KMS-11 (cell line): Measurements from ENCODE around the gene SUCLG1.
A peak's percentile ranks its signal among the peaks of the same experiment; 100 is the strongest.

Source experiments
- H2AFZ ChIP-seq: fragments of 200-600 bp; sonication (generic); 2 replicates; pipeline ENCODE4 v1.6.1; 2016; ENCODE audit warnings: antibody characterized with exemption, mixed run types, low read depth
- H3K27ac ChIP-seq: fragments of 200-600 bp; sonication (generic); 2 replicates; pipeline ENCODE4 v1.6.1; 2016; ENCODE audit warnings: mild to moderate bottlenecking, mixed run types
- H3K27me3 ChIP-seq: fragments of 200-600 bp; sonication (generic); 2 replicates; pipeline ENCODE4 v1.6.1; 2017; ENCODE audit warnings: mild to moderate bottlenecking, low read depth, mixed run types, moderate library complexity; ENCODE audit not compliant: insufficient read depth
- H3K36me3 ChIP-seq: fragments of 200-600 bp; sonication (generic); 2 replicates; pipeline ENCODE4 v1.6.1; 2017; ENCODE audit warnings: mild to moderate bottlenecking, mixed run types; ENCODE audit not compliant: insufficient read depth
- H3K4me1 ChIP-seq: fragments of 200-600 bp; sonication (generic); 2 replicates; pipeline ENCODE4 v1.6.1; 2016; ENCODE audit warnings: mild to moderate bottlenecking, low read depth, mixed run types; ENCODE audit not compliant: poor library complexity, severe bottlenecking
- H3K4me2 ChIP-seq: fragments of 200-600 bp; sonication (generic); 2 replicates; pipeline ENCODE4 v1.7.0; 2016; ENCODE audit warnings: mild to moderate bottlenecking, mixed run types
- H3K4me3 ChIP-seq: fragments of 200-600 bp; sonication (generic); IDR thresholded peaks from 2 replicates; pipeline ENCODE4 v1.6.1; 2017; ENCODE audit warnings: low read depth, low read length, mixed read lengths; ENCODE audit not compliant: insufficient read depth
- H3K79me2 ChIP-seq: fragments of 200-600 bp; sonication (generic); 2 replicates; pipeline ENCODE4 v1.6.1; 2016; ENCODE audit warnings: low read depth, mixed run types; ENCODE audit not compliant: insufficient read depth
- H3K9ac ChIP-seq: fragments of 200-600 bp; sonication (generic); 2 replicates; pipeline ENCODE4 v1.6.1; 2016; ENCODE audit warnings: mild to moderate bottlenecking, mixed run types
- H4K20me1 ChIP-seq: fragments of 200-600 bp; sonication (generic); 2 replicates; pipeline ENCODE4 v1.6.1; 2016; ENCODE audit warnings: mild to moderate bottlenecking, mixed run types; ENCODE audit not compliant: insufficient read depth
- CTCF ChIP-seq: fragments of 200-600 bp; sonication (generic); conservative IDR thresholded peaks from 2 replicates; pipeline ENCODE4 v1.6.1; 2017; ENCODE audit warnings: low read depth, mild to moderate bottlenecking, antibody characterized with exemption, low read length, moderate library complexity, mixed read lengths

Gene SUCLG1

DNA sequence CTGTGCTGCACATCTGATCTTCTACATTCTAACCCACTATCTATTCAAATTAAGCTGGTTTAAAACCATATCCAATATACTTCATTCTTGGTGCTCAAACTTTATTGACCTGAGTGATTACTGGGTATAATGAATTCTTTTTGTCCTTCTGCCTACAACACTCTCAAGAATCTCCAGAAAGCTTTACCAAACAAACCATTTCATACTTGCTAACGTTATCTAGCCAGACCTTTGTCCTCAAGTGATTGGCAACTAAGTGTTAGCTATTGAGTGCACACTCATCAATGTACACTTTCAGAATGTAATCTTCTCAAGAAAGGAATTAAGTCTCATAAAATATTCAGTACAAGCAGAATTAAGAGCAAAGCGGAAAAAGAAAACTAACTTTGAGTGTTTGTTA lies 1.4 kb downstream of the SUCLG1 start:
- Histone ChIP-seq H3K4me1 (peaks cover 42% of the 10 kb centered on the region), H2AFZ (no peak overlapping the region), H3K27ac (no peak overlapping the region), H3K4me2 (peak overlapping the region; percentile 97), H3K36me3 (no peaks in the 10 kb centered on the region), H3K79me2 (peaks cover 73% of the 10 kb centered on the region), H3K9ac (no peak overlapping the region), H3K27me3 (no peaks in the 10 kb centered on the region), H4K20me1 (0 out of 2 replicates have a peak, but pooled peaks cover 3% of the 10 kb centered on the region), H3K4me3 (no peak overlapping the region)
- no peak for TF ChIP-seq CTCF

GRCh38 chr2:84456156-84456555 lies 2.9 kb downstream of the SUCLG1 start:
- H3K36me3 ChIP-seq = no peaks in the 10 kb centered on the region
- H3K27me3 ChIP-seq = no peaks in the 10 kb centered on the region
- H3K27ac ChIP-seq = no peak overlapping the region
- H3K4me1 ChIP-seq = peaks cover 43% of the 10 kb centered on the region
- no peak for TF ChIP-seq CTCF
- H4K20me1 ChIP-seq = peaks cover 10% of the 10 kb centered on the region; the same call in 1 of the 2 replicates
- H2AFZ ChIP-seq = no peak overlapping the region
- H3K4me3 ChIP-seq = no peak overlapping the region
- 0 out of 2 replicates have a peak overlapping the region, but pooled peaks have one; percentile 1 for H3K4me2 ChIP-seq
- H3K79me2 ChIP-seq = peaks cover 88% of the 10 kb centered on the region
- no peak overlapping the region for H3K9ac ChIP-seq

DNA sequence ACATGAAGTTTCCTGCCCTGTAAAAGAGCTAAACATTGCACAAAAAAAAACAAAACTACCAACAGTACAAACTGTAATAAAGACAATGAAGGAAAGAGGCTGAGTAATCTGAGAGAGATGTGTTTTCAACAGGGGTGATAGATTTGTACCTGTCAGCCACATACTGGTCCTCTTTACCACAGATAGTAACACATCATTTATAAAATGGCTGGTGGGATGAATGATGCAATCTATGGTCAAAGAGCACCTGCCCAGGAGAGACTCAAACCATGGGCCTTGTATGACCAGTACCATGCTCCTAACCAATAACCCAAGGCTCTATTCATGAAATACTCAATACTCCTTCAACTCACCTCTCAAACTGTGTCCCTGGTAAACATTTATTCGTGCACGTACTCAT lies 4.5 kb downstream of the SUCLG1 start:
- peaks cover 91% of the 10 kb centered on the region for H3K79me2 ChIP-seq
- H2AFZ ChIP-seq = no peak overlapping the region
- H4K20me1 ChIP-seq = peaks cover 12% of the 10 kb centered on the region; the same call in 1 of the 2 replicates
- no peaks in the 10 kb centered on the region for H3K36me3 ChIP-seq
- H3K9ac ChIP-seq = no peak overlapping the region
- no peak overlapping the region for H3K4me2 ChIP-seq
- H3K4me3 ChIP-seq = no peak overlapping the region
- no peak overlapping the region for H3K27ac ChIP-seq
- no peaks in the 10 kb centered on the region for H3K27me3 ChIP-seq
- no peak for TF ChIP-seq CTCF
- H3K4me1 ChIP-seq = peaks cover 37% of the 10 kb centered on the region

- Histone ChIP-seq H3K27ac (no peak overlapping the region), H3K4me1 (peaks cover 30% of the 10 kb centered on the region), H3K27me3 (no peaks in the 10 kb centered on the region), H2AFZ (no peak overlapping the region), H4K20me1 (peaks cover 9% of the 10 kb centered on the region; the same call in 1 of the 2 replicates), H3K9ac (no peak overlapping the region), H3K4me3 (no peak overlapping the region), H3K79me2 (peaks cover 81% of the 10 kb centered on the region), H3K36me3 (no peaks in the 10 kb centered on the region), H3K4me2 (no peak overlapping the region)
- no peak for TF ChIP-seq CTCF
Measured at GRCh38 chr2:84452624-84453023, 6.5 kb downstream of the SUCLG1 start.
